SK-N-SH (cell line): ENCODE data around the gene SUMF1. TPM values are rescaled to one million over a fixed set of nuclear protein-coding genes. Genes with fewer than 3 reads are reported as not detected.

ENCODE experiments used
- CTCF ChIA-PET: fragments of 300-600, 350-600 bp; formaldehyde crosslinking; extraction: SDS; loops from one replicate; lab custom pipeline; 2021; lab: Yijun Ruan, JAX
- POLR2A ChIA-PET: fragments of 350-600 bp; sonication (Branson Sonifier 250); formaldehyde crosslinking; extraction: SDS; loops from one replicate; lab custom pipeline; 2020; ENCODE audit warnings: antibody characterized with exemption, inconsistent platforms; lab: Yijun Ruan, JAX
- DNase-seq: peaks from one replicate; pipeline ENCODE4 v3.0.0; 2012
- H2AFZ ChIP-seq: fragments of 200-600 bp; sonication (generic); 2 replicates; pipeline ENCODE4 v1.8.1; 2016; ENCODE audit warnings: antibody characterized with exemption, mild to moderate bottlenecking, low read depth
- H3F3A ChIP-seq: fragments of 200-600 bp; sonication (generic); replicated peaks from 2 replicates; pipeline ENCODE3; 2016; ENCODE audit warnings: antibody characterized with exemption, mild to moderate bottlenecking; ENCODE audit not compliant: insufficient read depth
- H3K27ac ChIP-seq, 2 experiments: fragments of 200-500 bp in 1 of 2; fragments of 200-600 bp in 1 of 2; sonication (Bioruptor generic) in 1 of 2; sonication (generic), shearing (Covaris generic) in 1 of 2; 2 replicates each; pipeline versions ENCODE4 v1.5.1 to v1.6.1; 2014 to 2016; ENCODE audit warnings: low read depth in 2 of 2, inconsistent platforms in 1 of 2, low read length in 1 of 2, mild to moderate bottlenecking in 1 of 2, mixed read lengths in 1 of 2
- H3K27me3 ChIP-seq: fragments of 200-600 bp; sonication (generic), shearing (Covaris generic); 2 replicates; pipeline ENCODE4 v1.6.1; 2016; ENCODE audit warnings: mixed run types; ENCODE audit not compliant: insufficient read depth
- H3K36me3 ChIP-seq, 2 experiments: fragments of 200-500 bp in 1 of 2; fragments of 200-600 bp in 1 of 2; sonication (Bioruptor generic) in 1 of 2; sonication (generic) in 1 of 2; replicated peaks in 1 of 2; 2 replicates each; pipeline versions ENCODE3 to v1.5.1; 2014 to 2016; ENCODE audit warnings: low read length in 1 of 2, mild to moderate bottlenecking in 1 of 2; ENCODE audit not compliant: insufficient read depth in 2 of 2, control insufficient read depth in 1 of 2
- H3K4me1 ChIP-seq, 2 experiments: fragments of 200-500 bp in 1 of 2; fragments of 200-600 bp in 1 of 2; sonication (Bioruptor generic) in 1 of 2; sonication (generic), shearing (Covaris generic) in 1 of 2; 2 replicates each; pipeline versions ENCODE4 v1.5.1 to v1.6.1; 2014 to 2016; ENCODE audit warnings: low read depth in 1 of 2, low read length in 1 of 2, mixed run types in 1 of 2; ENCODE audit not compliant: insufficient read depth in 2 of 2, control insufficient read depth in 1 of 2
- H3K4me2 ChIP-seq: fragments of 200-600 bp; sonication (generic), shearing (Covaris generic); 2 replicates; pipeline ENCODE4 v1.6.1; 2017; ENCODE audit warnings: mixed run types
- H3K4me3 ChIP-seq, 2 experiments: fragments of 200-500 bp in 1 of 2; fragments of 200-600 bp in 1 of 2; sonication (Bioruptor generic) in 1 of 2; sonication (generic), shearing (Covaris generic) in 1 of 2; 2 replicates each; pipeline versions ENCODE4 v1.5.1 to v1.8.1; 2014 to 2016; ENCODE audit warnings: low read depth in 2 of 2, inconsistent platforms in 1 of 2, low read length in 1 of 2, mild to moderate bottlenecking in 1 of 2, mixed read lengths in 1 of 2, moderate library complexity in 1 of 2
- H3K79me2 ChIP-seq: fragments of 200-600 bp; sonication (generic); 2 replicates; pipeline ENCODE4 v1.8.1; 2017; ENCODE audit warnings: mild to moderate bottlenecking; ENCODE audit not compliant: insufficient read depth
- H3K9ac ChIP-seq: fragments of 200-600 bp; sonication (generic); 2 replicates; pipeline ENCODE4 v1.6.1; 2017; ENCODE audit warnings: mixed run types
- H3K9me2 ChIP-seq: fragments of 200-600 bp; sonication (generic); 2 replicates; pipeline ENCODE4 v1.6.1; 2017; ENCODE audit warnings: mixed run types
- H3K9me3 ChIP-seq: fragments of 200-600 bp; sonication (generic); 2 replicates; pipeline ENCODE4 v1.6.1; 2017; ENCODE audit warnings: mixed run types, mild to moderate bottlenecking, moderate library complexity
- H4K20me1 ChIP-seq: fragments of 200-600 bp; sonication (generic); 2 replicates; pipeline ENCODE4 v1.6.1; 2017; ENCODE audit warnings: mild to moderate bottlenecking, mixed run types; ENCODE audit not compliant: insufficient read depth
- CHD2 ChIP-seq: fragments of 150-350 bp; IDR thresholded peaks from 2 replicates; pipeline ENCODE4 v1.6.1; 2018; ENCODE audit warnings: low read length; ENCODE audit not compliant: partially characterized antibody
- CTCF ChIP-seq: fragments of 200-600 bp; sonication (generic); IDR thresholded peaks from 2 replicates; pipeline ENCODE4 v1.6.1; 2017; ENCODE audit warnings: antibody characterized with exemption, mild to moderate bottlenecking, moderate library complexity
- EP300 ChIP-seq, 2 experiments: IDR thresholded peaks; 2 replicates each; pipeline versions ENCODE4 v1.4.0 to v1.6.1; 2012; ENCODE audit warnings: borderline replicate concordance in 1 of 2, low read depth in 1 of 2, low read length in 1 of 2
- FOSL2 ChIP-seq: IDR thresholded peaks from 2 replicates; pipeline ENCODE4 v1.4.0; 2012; ENCODE audit warnings: low read depth, mild to moderate bottlenecking, moderate library complexity, borderline replicate concordance
- FOXJ3 ChIP-seq: sonication (generic); formaldehyde crosslinking; IDR thresholded peaks from 2 replicates; pipeline ENCODE4 v1.5.1; 2020; ENCODE audit warnings: mild to moderate bottlenecking, missing genetic modification reagents
- MEF2A ChIP-seq: IDR thresholded peaks from 2 replicates; pipeline ENCODE4 v1.4.0; 2012; ENCODE audit warnings: low read depth, borderline replicate concordance
- MXI1 ChIP-seq: IDR thresholded peaks from 2 replicates; pipeline ENCODE4 v1.6.1; 2012; ENCODE audit warnings: mild to moderate bottlenecking, low read depth, low read length, improper control_type of control experiment
- NRF1 ChIP-seq: IDR thresholded peaks from 2 replicates; pipeline ENCODE4 v1.6.1; 2012; ENCODE audit warnings: low read depth, mild to moderate bottlenecking, low read length
- PBX3 ChIP-seq: IDR thresholded peaks from 2 replicates; pipeline ENCODE4; 2012
- RAD21 ChIP-seq: IDR thresholded peaks from 2 replicates; pipeline ENCODE4 v1.6.1; 2012; ENCODE audit warnings: mild to moderate bottlenecking, low read length
- RFX5 ChIP-seq: IDR thresholded peaks from 2 replicates; pipeline ENCODE4 v1.6.1; 2012; ENCODE audit warnings: mild to moderate bottlenecking, improper control_type of control experiment, low read length
- SIN3A ChIP-seq: IDR thresholded peaks from 2 replicates; pipeline ENCODE4 v1.6.1; 2012; ENCODE audit warnings: low read depth, mild to moderate bottlenecking, low read length, moderate library complexity, borderline replicate concordance
- TEAD4 ChIP-seq: IDR thresholded peaks from 2 replicates; pipeline ENCODE4 v1.4.0; 2012; ENCODE audit warnings: mild to moderate bottlenecking, borderline replicate concordance; ENCODE audit not compliant: insufficient read depth
- YY1 ChIP-seq: IDR thresholded peaks from 2 replicates; pipeline ENCODE4 v1.4.0; 2012; ENCODE audit warnings: low read depth, mild to moderate bottlenecking
- WGBS: methylation state at CpG from one replicate; pipeline ENCODE4 v1.1.6; 2017; ENCODE audit warnings: low lambda C conversion rate; 5-methylcytosine and 5-hydroxymethylcytosine counted together
- polyA plus RNA-seq, 3 experiments: library from polyadenylated mRNA; depleted of rRNA; stranded (reverse); fragments of >200 nt; gene quantifications; 2 replicates each; pipeline ENCODE4 v1.2.3, GENCODE V29; 2012

SUMF1 gene
- polyA plus RNA-seq, 1 of the 3 experiments (the other 2 are of a cell fraction): 56.9 TPM

- WGBS: 71% methylated on average over 2 of the region's 2 CpGs
- POLR2A ChIA-PET: no interaction called here
- H3K4me2 ChIP-seq: no peak overlapping the region
- no peak overlapping the region for H3K27ac ChIP-seq
- DNase-seq: no peak
- H4K20me1 ChIP-seq: no peaks in the 10 kb centered on the region
- no peaks in the 10 kb centered on the region for H3K9me2 ChIP-seq
- peaks cover 6 to 9% of the 10 kb centered on the region in 2 experiments for H3K36me3 ChIP-seq
- H3K9ac ChIP-seq: no peak overlapping the region
- H2AFZ ChIP-seq: no peak overlapping the region
- CTCF ChIA-PET: no interaction called here
- H3K4me3 ChIP-seq: no peak overlapping the region
- no peaks in the 10 kb centered on the region for H3K4me1 ChIP-seq
- no peaks in the 10 kb centered on the region for H3F3A ChIP-seq
- TF ChIP-seq CHD2 (no peak), NRF1 (no peak), CTCF (no peak), RAD21 (no peak), FOXJ3 (CRISPR knock-in tag) (no peak), EP300 (IDR thresholded peaks at IDR 0.05; ENCODE audit: borderline replicate concordance in 1 of 2, low read depth in 1 of 2, low read length in 1 of 2) (no peak), TEAD4 (no peak), FOSL2 (no peak)
- H3K79me2 ChIP-seq: no peaks in the 10 kb centered on the region
- no peaks in the 10 kb centered on the region for H3K27me3 ChIP-seq
- H3K9me3 ChIP-seq: peaks cover 8% of the 10 kb centered on the region; the same call in 1 of the 2 replicates
Measured at GRCh38 chr3:4376499-4376898, 90.6 kb downstream of the SUMF1 start.

- POLR2A ChIA-PET: no interaction called here
- Histone ChIP-seq H3F3A (no peaks in the 10 kb centered on the region), H2AFZ (no peak overlapping the region), H3K79me2 (no peaks in the 10 kb centered on the region), H3K9me2 (no peaks in the 10 kb centered on the region), H3K4me3 (no peak overlapping the region), H3K9me3 (peaks cover 8% of the 10 kb centered on the region; the same call in 1 of the 2 replicates), H4K20me1 (no peaks in the 10 kb centered on the region), H3K27me3 (no peaks in the 10 kb centered on the region), H3K27ac (no peak overlapping the region), H3K4me2 (no peak overlapping the region), H3K9ac (no peak overlapping the region), H3K36me3 (peaks cover 6 to 12% of the 10 kb centered on the region in 2 experiments), H3K4me1 (no peaks in the 10 kb centered on the region)
- TF ChIP-seq SIN3A: no peak
- TF ChIP-seq PBX3: no peak
- no peak for TF ChIP-seq MEF2A
- no peak for TF ChIP-seq TEAD4
- TF ChIP-seq FOXJ3 (CRISPR knock-in tag): no peak
- no peak for TF ChIP-seq MXI1
- TF ChIP-seq YY1: no peak
- TF ChIP-seq RFX5: no peak
- 89% methylated on average over 2 of the region's 2 CpGs for WGBS
- DNase-seq: no peak
- CTCF ChIA-PET: interaction anchor here (1.2 to 2.4 kb wide), 2 partner anchors 25 to 258 kb away, joined by 3 to 9 read pairs; no protein-coding TSS in a partner anchor
Measured at GRCh38 chr3:4375911-4376310, 91.2 kb downstream of the SUMF1 start.
